ENCODE measurements around the gene RERE. TPM values are rescaled to one million over a fixed set of nuclear protein-coding genes. Genes with fewer than 3 reads are reported as not detected.

The RERE gene
- total RNA-seq = 53.0 and 55.0 TPM in 2 replicates

DNA sequence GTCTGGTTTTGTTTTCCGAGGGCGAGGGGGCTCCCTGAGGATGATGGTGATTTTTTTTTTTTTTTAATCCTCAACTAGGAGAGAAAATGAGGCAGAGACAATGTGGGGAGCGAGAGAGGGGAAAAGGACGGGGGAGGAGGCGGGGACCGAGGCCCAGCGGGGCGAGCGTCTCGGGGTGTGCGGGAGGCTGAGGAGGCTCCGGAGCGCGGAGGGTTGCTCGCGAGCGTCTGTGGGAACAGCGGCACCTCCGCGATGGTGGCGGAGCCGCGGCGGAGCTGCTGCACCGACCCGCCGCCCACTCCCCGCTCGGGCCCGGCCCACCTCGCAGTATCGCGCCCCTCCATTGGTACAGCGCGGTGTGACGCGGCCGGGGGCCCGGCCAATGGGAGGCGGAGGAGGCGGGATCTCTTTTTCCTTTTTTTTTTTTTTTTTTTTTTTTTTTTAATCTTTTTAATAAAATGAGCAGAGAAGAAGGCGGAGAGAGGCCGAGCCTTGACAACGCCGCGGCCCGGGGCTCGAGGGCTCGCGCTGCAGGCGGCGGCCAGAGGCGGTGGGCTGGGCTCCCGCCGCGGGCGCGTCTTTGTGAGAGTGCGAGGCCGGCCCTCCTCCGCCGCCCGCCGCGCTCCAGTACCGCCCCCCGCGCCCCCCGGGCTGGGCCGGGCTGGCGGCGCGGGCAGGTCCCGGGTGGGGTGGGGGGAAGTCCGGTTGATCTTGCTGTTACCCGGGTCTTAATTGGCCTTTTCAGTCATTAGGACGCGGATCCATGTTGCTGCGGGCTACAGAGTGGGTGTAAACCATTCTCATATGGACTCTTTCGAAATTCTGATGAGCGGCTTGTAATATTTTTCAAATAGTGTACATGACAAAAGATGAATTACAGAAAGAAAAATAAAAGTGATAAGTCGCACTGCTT lies at the start of gene RERE:
Gene RERE, minus strand, starts transcription at position 229 of the 913 bp plus-strand sequence.
- TF ChIP-seq, protein P1, sequence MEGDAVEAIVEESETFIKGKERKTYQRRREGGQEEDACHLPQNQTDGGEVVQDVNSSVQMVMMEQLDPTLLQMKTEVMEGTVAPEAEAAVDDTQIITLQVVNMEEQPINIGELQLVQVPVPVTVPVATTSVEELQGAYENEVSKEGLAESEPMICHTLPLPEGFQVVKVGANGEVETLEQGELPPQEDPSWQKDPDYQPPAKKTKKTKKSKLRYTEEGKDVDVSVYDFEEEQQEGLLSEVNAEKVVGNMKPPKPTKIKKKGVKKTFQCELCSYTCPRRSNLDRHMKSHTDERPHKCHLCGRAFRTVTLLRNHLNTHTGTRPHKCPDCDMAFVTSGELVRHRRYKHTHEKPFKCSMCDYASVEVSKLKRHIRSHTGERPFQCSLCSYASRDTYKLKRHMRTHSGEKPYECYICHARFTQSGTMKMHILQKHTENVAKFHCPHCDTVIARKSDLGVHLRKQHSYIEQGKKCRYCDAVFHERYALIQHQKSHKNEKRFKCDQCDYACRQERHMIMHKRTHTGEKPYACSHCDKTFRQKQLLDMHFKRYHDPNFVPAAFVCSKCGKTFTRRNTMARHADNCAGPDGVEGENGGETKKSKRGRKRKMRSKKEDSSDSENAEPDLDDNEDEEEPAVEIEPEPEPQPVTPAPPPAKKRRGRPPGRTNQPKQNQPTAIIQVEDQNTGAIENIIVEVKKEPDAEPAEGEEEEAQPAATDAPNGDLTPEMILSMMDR (IDR thresholded peaks at IDR 0.05; ENCODE audit: extremely low read depth, low read depth, low read length) = no peak
- Histone ChIP-seq H3K4me2 (ENCODE audit: insufficient read depth, low read length) (peak within 1 kb of the TSS; percentile 97), H3K9me3 (ENCODE audit: low read depth, low read length) (no peaks in the 10 kb centered on the region), H3K79me2 (ENCODE audit: insufficient read depth, low read length) (peaks cover 22% of the 10 kb centered on the region), H3K4me1 (ENCODE audit: insufficient read depth, low read length) (peaks cover 44% of the 10 kb centered on the region), H3K36me3 (ENCODE audit: insufficient read depth, low read length) (no peaks in the 10 kb centered on the region), H3K27ac (ENCODE audit: low read depth, low read length) (peak within 1 kb of the TSS; percentile 87), H3K27me3 (ENCODE audit: insufficient read depth, low read length) (no peaks in the 10 kb centered on the region), H3K4me3 (ENCODE audit: insufficient read depth, low read length) (peak within 1 kb of the TSS; percentile 87), H2AFZ (ENCODE audit: low read length) (peak within 1 kb of the TSS; percentile 91), H4K20me1 (ENCODE audit: insufficient read depth, low read length) (peaks cover 3% of the 10 kb centered on the region)
- DNase-seq (ENCODE audit: insufficient read length, low spot score, missing footprints) = peak; percentile 100

DNA sequence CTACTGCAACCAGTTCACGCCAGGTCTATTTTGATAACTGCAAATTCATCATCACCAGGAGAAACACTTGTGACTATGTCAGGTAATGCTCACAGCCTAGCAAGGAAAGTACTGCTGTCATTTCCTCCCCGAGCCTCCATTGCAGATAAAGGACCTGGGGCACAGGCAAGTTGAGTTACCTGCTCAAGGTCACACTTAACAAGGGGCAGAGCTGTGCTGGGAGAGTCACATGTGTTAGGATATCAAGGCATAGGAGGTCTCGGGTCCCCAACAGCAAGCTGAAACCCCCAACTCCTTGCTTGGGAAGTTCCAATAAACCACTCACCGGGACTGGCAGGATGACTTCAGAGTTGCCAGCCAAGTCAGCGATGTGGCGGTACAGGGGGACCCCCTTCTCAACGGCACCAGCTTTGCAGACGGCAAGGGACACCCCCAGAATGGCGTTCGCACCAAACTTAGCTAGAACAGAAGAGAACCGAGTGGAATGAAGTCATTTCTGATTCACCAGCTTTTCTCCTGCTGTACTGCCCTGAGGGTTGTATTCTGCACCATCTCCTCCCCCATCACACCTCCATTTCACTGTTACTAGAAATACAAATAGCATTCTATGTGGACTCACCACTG lies 49.5 kb upstream of the RERE start:
- peaks cover 99% of the 10 kb centered on the region for H3K36me3 ChIP-seq (ENCODE audit: insufficient read depth, low read length)
- DNase-seq (ENCODE audit: insufficient read length, low spot score, missing footprints) = peak; percentile 14
- H4K20me1 ChIP-seq (ENCODE audit: insufficient read depth, low read length) = peaks cover 73% of the 10 kb centered on the region

DNA sequence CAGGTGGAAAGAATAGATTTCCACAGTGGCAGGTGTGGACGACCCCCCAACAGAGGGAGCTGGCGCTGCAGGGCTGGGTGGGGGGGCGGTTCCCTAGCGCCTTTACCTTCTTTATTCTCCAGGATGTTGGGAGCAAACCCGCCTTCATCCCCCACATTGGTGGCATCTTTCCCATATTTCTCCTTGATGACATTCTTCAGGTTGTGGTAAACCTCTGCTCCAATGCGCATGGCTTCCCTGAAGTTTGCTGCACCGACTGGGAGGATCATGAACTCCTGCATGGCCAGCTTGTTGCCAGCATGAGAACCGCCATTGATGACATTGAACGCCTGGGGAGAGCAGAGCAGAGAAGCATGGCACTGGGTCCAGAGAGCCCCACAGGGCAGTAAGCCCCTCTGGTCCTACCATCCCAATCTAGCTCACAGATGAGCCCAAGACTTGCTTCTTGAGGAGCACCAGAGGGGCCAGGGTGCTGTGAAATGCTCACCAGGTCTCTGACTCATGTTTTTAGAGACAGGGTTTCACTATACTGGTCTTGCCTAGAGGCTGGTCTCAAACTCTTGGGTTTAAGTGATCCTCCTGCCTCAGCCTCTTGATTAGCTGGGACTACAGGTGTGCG lies 48.8 kb upstream of the RERE start:
- DNase-seq (ENCODE audit: insufficient read length, low spot score, missing footprints) = no peak
- peaks cover 70% of the 10 kb centered on the region for H3K79me2 ChIP-seq (ENCODE audit: insufficient read depth, low read length)
- H3K4me3 ChIP-seq (ENCODE audit: insufficient read depth, low read length) = no peak overlapping the region
- TF ChIP-seq, protein P1 (IDR thresholded peaks at IDR 0.05; ENCODE audit: extremely low read depth, low read depth, low read length) = no peak
- peaks cover 73% of the 10 kb centered on the region for H4K20me1 ChIP-seq (ENCODE audit: insufficient read depth, low read length)
- no peak overlapping the region for H3K4me2 ChIP-seq (ENCODE audit: insufficient read depth, low read length)
- peaks cover 99% of the 10 kb centered on the region for H3K36me3 ChIP-seq (ENCODE audit: insufficient read depth, low read length)
- no peak overlapping the region for H3K27ac ChIP-seq (ENCODE audit: low read depth, low read length)
- no peaks in the 10 kb centered on the region for H3K9me3 ChIP-seq (ENCODE audit: low read depth, low read length)
- H3K4me1 ChIP-seq (ENCODE audit: insufficient read depth, low read length) = peaks cover 26% of the 10 kb centered on the region
- no peak overlapping the region for H2AFZ ChIP-seq (ENCODE audit: low read length)
- no peaks in the 10 kb centered on the region for H3K27me3 ChIP-seq (ENCODE audit: insufficient read depth, low read length)

More for the DNA sequence above, 49.5 kb upstream of the RERE start:
- H3K27ac ChIP-seq (ENCODE audit: low read depth, low read length) = no peak overlapping the region
- H3K27me3 ChIP-seq (ENCODE audit: insufficient read depth, low read length) = no peaks in the 10 kb centered on the region
- no peak overlapping the region for H3K4me2 ChIP-seq (ENCODE audit: insufficient read depth, low read length)
- H3K4me1 ChIP-seq (ENCODE audit: insufficient read depth, low read length) = peaks cover 32% of the 10 kb centered on the region
- TF ChIP-seq, protein P1 (IDR thresholded peaks at IDR 0.05; ENCODE audit: extremely low read depth, low read depth, low read length) = no peak
- H3K9me3 ChIP-seq (ENCODE audit: low read depth, low read length) = no peaks in the 10 kb centered on the region
- no peak overlapping the region for H2AFZ ChIP-seq (ENCODE audit: low read length)
- peaks cover 77% of the 10 kb centered on the region for H3K79me2 ChIP-seq (ENCODE audit: insufficient read depth, low read length)
- no peak overlapping the region for H3K4me3 ChIP-seq (ENCODE audit: insufficient read depth, low read length)

All from osteoblast (primary cell).